GM12878 (cell line): ENCODE data around the gene PDZRN4. TPM values are rescaled to one million over a fixed set of nuclear protein-coding genes. Genes with fewer than 3 reads are reported as not detected.

Source experiments
- ATAC-seq: fragments of 200-7000 bp; cut with Tn5 transposase; 3 replicates; pipeline ENCODE4 v1.9.1; 2020; ENCODE audit warnings: mild to moderate bottlenecking, moderate library complexity
- BruUV-seq: library from RNA; stranded (reverse); fragments of 400-500 nt; replicated peaks from 2 replicates; lab custom pipeline; 2021; lab: Mats Ljungman, UMichigan
- CTCF ChIA-PET: fragments of 300-600 bp; sonication (Branson Sonifier 250); formaldehyde crosslinking; extraction: SDS; loops from one replicate; lab custom pipeline; 2021; ENCODE audit warnings: inconsistent platforms; lab: Yijun Ruan, JAX
- POLR2A ChIA-PET: fragments of 350-600 bp; formaldehyde crosslinking; extraction: SDS; loops from one replicate; lab custom pipeline; 2021; ENCODE audit warnings: inconsistent platforms; lab: Charles Lee
- RAD21 ChIA-PET: fragments of 300-600 bp; sonication (Branson Sonifier 250); formaldehyde crosslinking; loops from one replicate; lab custom pipeline; 2023; ENCODE audit warnings: antibody characterized with exemption; ENCODE audit not compliant: unreplicated experiment; lab: Charles Lee
- SMC1A ChIA-PET: fragments of 300-600 bp; sonication (Branson Sonifier 250); formaldehyde crosslinking; loops from one replicate; lab custom pipeline; 2023; ENCODE audit not compliant: unreplicated experiment, uncharacterized antibody; lab: Charles Lee
- DNase-seq: peaks from one replicate; pipeline ENCODE4 v3.0.0-alpha.2; 2011; ENCODE audit warnings: low read depth, low spot score
- FAIRE-seq: peaks from 3 replicates; lab custom pipeline; 2011; peaks lifted over from hg19 to GRCh38; lab: Jason Lieb, UNC
- H2AFZ ChIP-seq: 2 replicates; pipeline ENCODE4 v1.6.0; 2011; ENCODE audit warnings: low read depth, low read length, control low read depth; ENCODE audit not compliant: control insufficient read depth
- H3K27ac ChIP-seq: 2 replicates; pipeline ENCODE4 v1.5.1; 2011; ENCODE audit warnings: control low read depth; ENCODE audit not compliant: control insufficient read depth, insufficient read depth
- H3K27me3 ChIP-seq, 2 experiments: replicated peaks in 1 of 2; 2 replicates each; pipeline versions ENCODE4 v1.6.0 to v1.6.1; 2011; ENCODE audit warnings: low read length in 1 of 2; ENCODE audit not compliant: control insufficient read depth in 2 of 2, insufficient read depth in 2 of 2
- H3K36me3 ChIP-seq, 2 experiments: 2 replicates each; pipeline ENCODE4 v1.5.1; 2011; ENCODE audit warnings: low read length in 1 of 2; ENCODE audit not compliant: control insufficient read depth in 2 of 2, insufficient read depth in 2 of 2
- H3K4me1 ChIP-seq: 2 replicates; pipeline ENCODE4 v1.6.1; 2011; ENCODE audit warnings: mild to moderate bottlenecking, low read length, moderate library complexity, mixed read lengths; ENCODE audit not compliant: control insufficient read depth, insufficient read depth
- H3K4me2 ChIP-seq: 2 replicates; pipeline ENCODE4 v1.6.0; 2011; ENCODE audit warnings: control low read depth; ENCODE audit not compliant: control insufficient read depth, insufficient read depth
- H3K4me3 ChIP-seq: fragments of 200-600 bp; sonication (generic); 2 replicates; pipeline ENCODE4 v1.5.1; 2016
- H3K79me2 ChIP-seq: 2 replicates; pipeline ENCODE4 v1.6.0; 2011; ENCODE audit warnings: low read length; ENCODE audit not compliant: control insufficient read depth, insufficient read depth
- H3K9ac ChIP-seq: 2 replicates; pipeline ENCODE4 v1.8.0; 2011; ENCODE audit warnings: low read length, control low read depth, mixed read lengths; ENCODE audit not compliant: control insufficient read depth, insufficient read depth
- H3K9me3 ChIP-seq: replicated peaks from 3 replicates; pipeline ENCODE4 v1.5.1; 2011; ENCODE audit warnings: mild to moderate bottlenecking, low read length; ENCODE audit not compliant: control insufficient read depth, insufficient read depth
- H4K20me1 ChIP-seq: 2 replicates; pipeline ENCODE4 v1.6.0; 2011; ENCODE audit not compliant: control insufficient read depth, insufficient read depth
- BRCA1 ChIP-seq: IDR thresholded peaks from 2 replicates; pipeline ENCODE4 v1.6.1; 2011; ENCODE audit warnings: low read depth, low read length, improper control_type of control experiment
- JUNB ChIP-seq: IDR thresholded peaks from 2 replicates; pipeline ENCODE4 v1.6.1; 2016; ENCODE audit warnings: antibody characterized with exemption, mild to moderate bottlenecking
- RAD51 ChIP-seq: fragments of 450-650 bp; IDR thresholded peaks from 2 replicates; pipeline ENCODE4 v1.6.1; 2016; ENCODE audit warnings: moderate library complexity, mild to moderate bottlenecking, inconsistent platforms
- STAT1 ChIP-seq: fragments of 450-650 bp; conservative IDR thresholded peaks from 2 replicates; pipeline ENCODE4 v1.6.1; 2014; ENCODE audit warnings: antibody characterized with exemption, mild to moderate bottlenecking
- WGBS: methylation state at CpG from one replicate; pipeline ENCODE4 v1.1.6; 2016; ENCODE audit warnings: low lambda C conversion rate; ENCODE audit not compliant: insufficient replicate concordance, insufficient coverage; ENCODE audit errors: missing lambda C conversion rate; 5-methylcytosine and 5-hydroxymethylcytosine counted together
- in situ Hi-C: fragments of 300-500 bp; cut with MboI; formaldehyde crosslinking; loops from 9 replicates; pipeline ENCODE4 v1.14.3; 2018; ENCODE audit warnings: mixed read lengths
- intact Hi-C: fragments of 100-400 bp; cut with micrococcal nuclease; formaldehyde crosslinking; loops from one replicate; pipeline ENCODE4 v1.14.2; 2022; ENCODE audit not compliant: unreplicated experiment
- polyA plus RNA-seq, 11 experiments: library from polyadenylated mRNA; depleted of rRNA in 4 of 11; unstranded in 6 of 11; stranded (reverse) in 5 of 11; fragments of >200 nt; fragmentation: Nextera tagmentation in 4 of 11; fragmentation: Illumina TruSeq in 1 of 11; extraction: Ambion mirVana in 4 of 11; extraction: Trizol in 1 of 11; gene quantifications; 1 replicate in 1 of 11; 2 replicates in 10 of 11; pipeline versions ENCODE4 v1.2.1 to v1.2.3, GENCODE V29; 2011 to 2016; ENCODE audit warnings: inconsistent platforms in 2 of 11, missing spikeins in 2 of 11, low read depth in 1 of 11
- total RNA-seq, 4 experiments: library from RNA; depleted of rRNA in 3 of 4; stranded (reverse); fragments of >200 nt in 3 of 4; fragmentation: Illumina TruSeq in 1 of 4; extraction: Trizol in 1 of 4; gene quantifications; 2 replicates each; pipeline versions ENCODE4 v1.2.1 to v1.2.3, GENCODE V29; 2013 to 2021
- TF ChIP-seq, protein P1 (sequence below): fragments of 450-650 bp; IDR thresholded peaks from 2 replicates; pipeline ENCODE4 v1.6.1; 2017; ENCODE audit warnings: mild to moderate bottlenecking, low read depth, inconsistent platforms; ENCODE audit not compliant: poor library complexity, severe bottlenecking
- TF ChIP-seq, protein P2 (sequence below): fragments of 450-650 bp; IDR thresholded peaks from 2 replicates; pipeline ENCODE4 v1.6.1; 2016; ENCODE audit warnings: mild to moderate bottlenecking

Gene PDZRN4
- total and polyA plus RNA-seq, 10 of the 15 experiments (the other 5 are each of a cell fraction or from before 2014, with no cell fraction given), result 0.03 TPM; not detected in 9

GRCh38 chr12:41327096-41327895 is 139.2 kb downstream of the PDZRN4 start (continued):
- TF ChIP-seq, protein P1, sequence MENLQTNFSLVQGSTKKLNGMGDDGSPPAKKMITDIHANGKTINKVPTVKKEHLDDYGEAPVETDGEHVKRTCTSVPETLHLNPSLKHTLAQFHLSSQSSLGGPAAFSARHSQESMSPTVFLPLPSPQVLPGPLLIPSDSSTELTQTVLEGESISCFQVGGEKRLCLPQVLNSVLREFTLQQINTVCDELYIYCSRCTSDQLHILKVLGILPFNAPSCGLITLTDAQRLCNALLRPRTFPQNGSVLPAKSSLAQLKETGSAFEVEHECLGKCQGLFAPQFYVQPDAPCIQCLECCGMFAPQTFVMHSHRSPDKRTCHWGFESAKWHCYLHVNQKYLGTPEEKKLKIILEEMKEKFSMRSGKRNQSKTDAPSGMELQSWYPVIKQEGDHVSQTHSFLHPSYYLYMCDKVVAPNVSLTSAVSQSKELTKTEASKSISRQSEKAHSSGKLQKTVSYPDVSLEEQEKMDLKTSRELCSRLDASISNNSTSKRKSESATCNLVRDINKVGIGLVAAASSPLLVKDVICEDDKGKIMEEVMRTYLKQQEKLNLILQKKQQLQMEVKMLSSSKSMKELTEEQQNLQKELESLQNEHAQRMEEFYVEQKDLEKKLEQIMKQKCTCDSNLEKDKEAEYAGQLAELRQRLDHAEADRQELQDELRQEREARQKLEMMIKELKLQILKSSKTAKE, result no peak
- TF ChIP-seq RAD51, result no peak
- TF ChIP-seq, all 136 proteins: peak for 0

GRCh38 chr12:41333974-41334373 is 145.9 kb downstream of the PDZRN4 start:
- Histone ChIP-seq H3K9me3 (no peaks in the 10 kb centered on the region), H3K36me3 (no peaks in the 10 kb centered on the region), H3K4me2 (no peak overlapping the region), H3K27ac (no peak overlapping the region), H2AFZ (no peak overlapping the region), H3K27me3 (no peaks in the 10 kb centered on the region), H4K20me1 (no peaks in the 10 kb centered on the region), H3K79me2 (no peaks in the 10 kb centered on the region), H3K9ac (no peak overlapping the region), H3K4me3 (no peak overlapping the region), H3K4me1 (no peaks in the 10 kb centered on the region)
- ChIA-PET RAD21 (no interaction called here), CTCF (interaction anchor here (0.6 kb wide), 2 partner anchors 11 to 29 kb away, joined by 3 read pairs; no protein-coding TSS in a partner anchor), POLR2A (no interaction called here), SMC1A (no interaction called here)
- 0% methylated on average over 1 of the region's 1 CpG for WGBS
- ATAC-seq, result no peak
- TF ChIP-seq, protein P2, sequence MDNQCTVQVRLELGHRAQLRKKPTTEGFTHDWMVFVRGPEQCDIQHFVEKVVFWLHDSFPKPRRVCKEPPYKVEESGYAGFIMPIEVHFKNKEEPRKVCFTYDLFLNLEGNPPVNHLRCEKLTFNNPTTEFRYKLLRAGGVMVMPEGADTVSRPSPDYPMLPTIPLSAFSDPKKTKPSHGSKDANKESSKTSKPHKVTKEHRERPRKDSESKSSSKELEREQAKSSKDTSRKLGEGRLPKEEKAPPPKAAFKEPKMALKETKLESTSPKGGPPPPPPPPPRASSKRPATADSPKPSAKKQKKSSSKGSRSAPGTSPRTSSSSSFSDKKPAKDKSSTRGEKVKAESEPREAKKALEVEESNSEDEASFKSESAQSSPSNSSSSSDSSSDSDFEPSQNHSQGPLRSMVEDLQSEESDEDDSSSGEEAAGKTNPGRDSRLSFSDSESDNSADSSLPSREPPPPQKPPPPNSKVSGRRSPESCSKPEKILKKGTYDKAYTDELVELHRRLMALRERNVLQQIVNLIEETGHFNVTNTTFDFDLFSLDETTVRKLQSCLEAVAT, result no peak
- TF ChIP-seq STAT1, result no peak
- no peak for TF ChIP-seq JUNB
- no peak for TF ChIP-seq BRCA1
- no peak for DNase-seq
- intact Hi-C loops (no loop called here), in situ Hi-C loops (no loop called here)
- BruUV-seq, result no TSS peak
- FAIRE-seq, result no peak
